MCF 10A (cell line): ENCODE results near the gene ARL5C. TPM values are rescaled to one million over a fixed set of nuclear protein-coding genes. Genes with fewer than 3 reads are reported as not detected.
A peak's percentile ranks its signal among the peaks of the same experiment; 100 is the strongest.

Experiments
- BruUV-seq: library from RNA; stranded (reverse); fragments of 400-500 nt; replicated peaks from 2 replicates; lab custom pipeline; 2021; lab: Mats Ljungman, UMichigan
- CTCF ChIA-PET: fragments of 300-600 bp; sonication (Branson Sonifier 250); formaldehyde crosslinking; extraction: SDS; loops from one replicate; lab custom pipeline; 2021; ENCODE audit warnings: antibody characterized with exemption, inconsistent platforms; lab: Yijun Ruan, JAX
- POLR2A ChIA-PET: fragments of 300-600, 350-650 bp; sonication (Branson Sonifier 250); formaldehyde crosslinking; extraction: SDS; loops from one replicate; lab custom pipeline; 2020; ENCODE audit warnings: antibody characterized with exemption, inconsistent platforms; lab: Yijun Ruan, JAX
- DNase-seq: peaks from one replicate; pipeline ENCODE4 v3.0.0-alpha.2; 2018; ENCODE audit not compliant: unreplicated experiment
- H3K27ac Mint-ChIP-seq: one replicate; pipeline ENCODE4 v1.8.0; 2022; ENCODE audit warnings: mild to moderate bottlenecking, low read depth, mixed read lengths; ENCODE audit not compliant: unreplicated experiment
- H3K27me3 Mint-ChIP-seq: one replicate; pipeline ENCODE4 v1.8.0; 2022; ENCODE audit warnings: mixed read lengths; ENCODE audit not compliant: insufficient read depth, unreplicated experiment
- H3K36me3 Mint-ChIP-seq: one replicate; pipeline ENCODE4 v1.8.0; 2022; ENCODE audit warnings: mild to moderate bottlenecking, moderate library complexity, mixed read lengths; ENCODE audit not compliant: insufficient read depth, unreplicated experiment
- H3K4me1 Mint-ChIP-seq: one replicate; pipeline ENCODE4 v1.8.0; 2022; ENCODE audit warnings: mixed read lengths; ENCODE audit not compliant: insufficient read depth, unreplicated experiment
- H3K4me3 Mint-ChIP-seq: one replicate; pipeline ENCODE4 v1.8.0; 2022; ENCODE audit warnings: mild to moderate bottlenecking, moderate library complexity, mixed read lengths; ENCODE audit not compliant: unreplicated experiment
- H3K9me3 Mint-ChIP-seq: one replicate; pipeline ENCODE4 v1.8.0; 2022; ENCODE audit warnings: mixed read lengths; ENCODE audit not compliant: unreplicated experiment
- intact Hi-C: fragments of 100-400 bp; cut with micrococcal nuclease; formaldehyde crosslinking; loops from 2 replicates; pipeline ENCODE4 v1.14.1; 2022
- total RNA-seq: library from RNA; stranded (reverse); gene quantifications from 2 replicates; pipeline ENCODE4 v1.2.3, GENCODE V29; 2022
- TF ChIP-seq, protein P1 (sequence below): fragments of 200-600 bp; IDR thresholded peaks from one replicate; pipeline ENCODE4 v1.8.0; 2022; ENCODE audit warnings: antibody characterized with exemption, mild to moderate bottlenecking; ENCODE audit not compliant: unreplicated experiment

Gene ARL5C
- total RNA-seq, 1 experiment from 2014 or later: not detected

GRCh38 chr17:39151150-39151942 is 14.6 kb downstream of the ARL5C start, which contains the start of gene PLXDC1:
Gene PLXDC1 (minus strand): TSS chr17:39151637. CDS start chr17:39151437, 200 bp downstream.
- Mint-ChIP-seq H3K27me3 (peaks cover 9% of the 10 kb centered on the region), H3K9me3 (no peaks in the 10 kb centered on the region), H3K27ac (peak within 1 kb of the TSS; percentile 33), H3K4me1 (peaks cover 17% of the 10 kb centered on the region), H3K4me3 (peak within 1 kb of the TSS; percentile 100), H3K36me3 (peaks cover 20% of the 10 kb centered on the region)
- no peak for DNase-seq
- no TSS peak for BruUV-seq
- TF ChIP-seq, protein P1, sequence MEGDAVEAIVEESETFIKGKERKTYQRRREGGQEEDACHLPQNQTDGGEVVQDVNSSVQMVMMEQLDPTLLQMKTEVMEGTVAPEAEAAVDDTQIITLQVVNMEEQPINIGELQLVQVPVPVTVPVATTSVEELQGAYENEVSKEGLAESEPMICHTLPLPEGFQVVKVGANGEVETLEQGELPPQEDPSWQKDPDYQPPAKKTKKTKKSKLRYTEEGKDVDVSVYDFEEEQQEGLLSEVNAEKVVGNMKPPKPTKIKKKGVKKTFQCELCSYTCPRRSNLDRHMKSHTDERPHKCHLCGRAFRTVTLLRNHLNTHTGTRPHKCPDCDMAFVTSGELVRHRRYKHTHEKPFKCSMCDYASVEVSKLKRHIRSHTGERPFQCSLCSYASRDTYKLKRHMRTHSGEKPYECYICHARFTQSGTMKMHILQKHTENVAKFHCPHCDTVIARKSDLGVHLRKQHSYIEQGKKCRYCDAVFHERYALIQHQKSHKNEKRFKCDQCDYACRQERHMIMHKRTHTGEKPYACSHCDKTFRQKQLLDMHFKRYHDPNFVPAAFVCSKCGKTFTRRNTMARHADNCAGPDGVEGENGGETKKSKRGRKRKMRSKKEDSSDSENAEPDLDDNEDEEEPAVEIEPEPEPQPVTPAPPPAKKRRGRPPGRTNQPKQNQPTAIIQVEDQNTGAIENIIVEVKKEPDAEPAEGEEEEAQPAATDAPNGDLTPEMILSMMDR: no peak
- ChIA-PET POLR2A (no interaction called here), CTCF (interaction anchor here (0.6 to 4.7 kb wide), 5 partner anchors 81 to 249 kb away, joined by 3 to 114 read pairs (median 4); no protein-coding TSS in a partner anchor)
- intact Hi-C loops: loop anchor here (5.0 to 10.0 kb wide), 3 partner anchors 86 to 477 kb away; partner anchors contain the start of genes EPOP and RPL23

DNA sequence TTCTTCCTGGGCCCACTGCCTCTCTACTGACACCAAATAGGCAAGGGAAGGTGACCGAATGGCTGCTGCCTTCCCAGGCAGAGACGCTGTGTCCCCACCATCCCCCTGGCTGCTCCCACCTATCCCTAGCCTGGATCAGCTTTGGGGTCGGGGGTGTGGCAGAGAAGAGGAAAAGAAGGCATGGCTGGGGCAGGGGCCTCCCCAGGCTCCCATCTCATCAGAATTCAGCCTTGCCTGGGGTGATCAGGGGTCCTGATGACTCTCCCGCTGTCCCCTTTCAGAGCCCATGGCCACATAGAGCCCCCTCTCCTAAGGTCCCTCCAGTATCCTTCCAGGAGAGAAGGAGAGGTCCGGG is 15.2 kb downstream of the ARL5C start:
- POLR2A ChIA-PET: no interaction called here
- intact Hi-C loops: loop anchor here (5.0 to 10.0 kb wide), 3 partner anchors 87 to 476 kb away; partner anchors contain the start of genes EPOP and RPL23
- Mint-ChIP-seq H3K27me3 (peaks cover 9% of the 10 kb centered on the region), H3K4me1 (peaks cover 17% of the 10 kb centered on the region), H3K9me3 (no peaks in the 10 kb centered on the region), H3K4me3 (no peak overlapping the region), H3K36me3 (peaks cover 20% of the 10 kb centered on the region), H3K27ac (no peak overlapping the region)
- TF ChIP-seq, protein P1: no peak
- no peak for DNase-seq
- CTCF ChIA-PET: interaction anchor here (3.2 to 4.7 kb wide), 2 partner anchors 83 to 168 kb away, joined by 24 to 114 read pairs; no protein-coding TSS in a partner anchor
- BruUV-seq: no TSS peak

DNA sequence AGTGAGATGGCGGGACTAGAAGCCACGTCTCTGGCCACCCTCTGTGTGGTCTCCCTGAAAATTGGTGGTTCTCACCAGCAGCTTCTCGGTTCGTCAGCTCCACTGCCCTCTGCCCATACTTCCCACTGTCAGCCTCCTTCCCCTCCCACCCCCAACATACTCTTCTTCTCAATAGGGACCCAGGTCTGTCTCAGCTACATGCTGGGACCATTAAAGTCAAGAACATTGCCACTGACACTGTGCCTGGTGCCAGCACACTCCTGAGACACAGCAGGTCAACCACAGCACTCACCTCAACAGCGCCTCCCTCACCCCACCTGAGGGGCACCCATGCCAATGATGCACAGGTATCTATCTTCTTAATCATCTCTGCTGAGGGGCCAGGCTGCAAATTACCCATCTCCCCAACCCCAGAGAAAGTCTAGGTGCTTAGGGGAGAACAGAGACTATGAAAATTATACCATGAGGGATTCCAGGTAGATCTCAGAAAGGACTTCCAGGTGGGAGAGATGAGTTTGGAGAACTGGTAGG is 15.8 kb downstream of the ARL5C start:
- Mint-ChIP-seq H3K27me3 (peaks cover 9% of the 10 kb centered on the region), H3K4me3 (no peak overlapping the region), H3K36me3 (peaks cover 20% of the 10 kb centered on the region), H3K27ac (no peak overlapping the region), H3K4me1 (peaks cover 23% of the 10 kb centered on the region), H3K9me3 (no peaks in the 10 kb centered on the region)
- TF ChIP-seq, protein P1: no peak
- CTCF ChIA-PET: interaction anchor here (0.6 to 4.7 kb wide), 2 partner anchors 167 to 318 kb away, joined by 3 to 114 read pairs; no protein-coding TSS in a partner anchor
- intact Hi-C loops: loop anchor here (5.0 to 10.0 kb wide), 3 partner anchors 87 to 475 kb away; partner anchors contain the start of genes EPOP and RPL23
- no peak for DNase-seq
- no TSS peak for BruUV-seq
- POLR2A ChIA-PET: interaction anchor here (0.6 kb wide), 1 partner anchor 277 kb away, joined by 3 read pairs; no protein-coding TSS in a partner anchor
